Measurements from ENCODE around the gene SALL4.

SALL4 gene

GRCh38 chr20:51736947-51737346 is 65.4 kb downstream of the SALL4 start:
- no peaks in the 10 kb centered on the region for H3K79me2 ChIP-seq (ENCODE audit: control insufficient read depth, insufficient read depth, low read length, poor library complexity)
- no peaks in the 10 kb centered on the region for H3K79me1 ChIP-seq (ENCODE audit: low read length)
- no peak overlapping the region for H2BK120ac ChIP-seq (ENCODE audit: insufficient read depth, low read length, poor library complexity)
- no peak overlapping the region for H3K9ac ChIP-seq (ENCODE audit: low read length)
- WGBS (ENCODE audit: extremely low coverage, insufficient coverage, insufficient read length), result no CpG with 5 or more reads among the region's 5 CpGs
- H2AFZ ChIP-seq (ENCODE audit: insufficient read depth, low read length, poor library complexity), result no peak overlapping the region
- H3K9me3 ChIP-seq (ENCODE audit: insufficient read depth, low read depth, low read length), result no peaks in the 10 kb centered on the region
- H3K4ac ChIP-seq (ENCODE audit: low read depth, low read length), result no peak overlapping the region
- H3K4me1 ChIP-seq (ENCODE audit: control insufficient read depth in 1 of 2, insufficient read depth in 2 of 2, low read length in 2 of 2), result no peaks in the 10 kb centered on the region
- H2BK5ac ChIP-seq (ENCODE audit: low read depth, low read length, poor library complexity), result no peak overlapping the region
- no peak overlapping the region for H3K4me2 ChIP-seq (ENCODE audit: low read length)
- no peak overlapping the region for H3K14ac ChIP-seq (ENCODE audit: low read length)
- no peak overlapping the region for H3K4me3 ChIP-seq (ENCODE audit: low read depth, low read length)
- H3K36me3 ChIP-seq (ENCODE audit: control insufficient read depth in 1 of 2, insufficient read depth in 2 of 2, low read length in 2 of 2), result no peaks in the 10 kb centered on the region
- no peak overlapping the region for H4K91ac ChIP-seq (ENCODE audit: low read depth, low read length)
- H4K12ac ChIP-seq (ENCODE audit: low read depth, low read length), result no peak overlapping the region
- H2AK5ac ChIP-seq (ENCODE audit: low read length), result no peak overlapping the region
- no peak overlapping the region for H2BK12ac ChIP-seq (ENCODE audit: low read length)
- DNase-seq, result no peak
- H3K23ac ChIP-seq (ENCODE audit: low read length), result no peak overlapping the region
- H3K18ac ChIP-seq (ENCODE audit: low read length), result no peak overlapping the region
- no peaks in the 10 kb centered on the region for H3K27me3 ChIP-seq (ENCODE audit: insufficient read depth, low read length)
- H4K8ac ChIP-seq (ENCODE audit: low read depth, low read length), result no peak overlapping the region
- H3K27ac ChIP-seq (ENCODE audit: low read depth, low read length), result no peak overlapping the region

GRCh38 chr20:51735728-51736600 is 66.4 kb downstream of the SALL4 start:
- no peak overlapping the region for H2BK120ac ChIP-seq (ENCODE audit: insufficient read depth, low read length, poor library complexity)
- H4K91ac ChIP-seq (ENCODE audit: low read depth, low read length), result no peak overlapping the region
- no peak for DNase-seq

GRCh38 chr20:51734876-51735720 is 67.2 kb downstream of the SALL4 start:
- Histone ChIP-seq H3K27me3 (ENCODE audit: insufficient read depth, low read length) (no peaks in the 10 kb centered on the region), H2BK12ac (ENCODE audit: low read length) (no peak overlapping the region), H2AK5ac (ENCODE audit: low read length) (no peak overlapping the region), H2BK5ac (ENCODE audit: low read depth, low read length, poor library complexity) (no peak overlapping the region), H3K27ac (ENCODE audit: low read depth, low read length) (no peak overlapping the region), H3K18ac (ENCODE audit: low read length) (no peak overlapping the region), H4K8ac (ENCODE audit: low read depth, low read length) (no peak overlapping the region), H4K12ac (ENCODE audit: low read depth, low read length) (no peak overlapping the region), H3K79me1 (ENCODE audit: low read length) (no peaks in the 10 kb centered on the region), H3K14ac (ENCODE audit: low read length) (no peak overlapping the region), H3K4me3 (ENCODE audit: low read depth, low read length) (no peak overlapping the region), H3K23ac (ENCODE audit: low read length) (no peak overlapping the region), H3K79me2 (ENCODE audit: control insufficient read depth, insufficient read depth, low read length, poor library complexity) (no peaks in the 10 kb centered on the region), H3K9ac (ENCODE audit: low read length) (no peak overlapping the region), H2AFZ (ENCODE audit: insufficient read depth, low read length, poor library complexity) (no peak overlapping the region), H3K4ac (ENCODE audit: low read depth, low read length) (no peak overlapping the region), H2BK120ac (ENCODE audit: insufficient read depth, low read length, poor library complexity) (no peak overlapping the region), H4K91ac (ENCODE audit: low read depth, low read length) (no peak overlapping the region), H3K4me2 (ENCODE audit: low read length) (no peak overlapping the region), H3K9me3 (ENCODE audit: insufficient read depth, low read depth, low read length) (no peaks in the 10 kb centered on the region), H3K36me3 (ENCODE audit: control insufficient read depth in 1 of 2, insufficient read depth in 2 of 2, low read length in 2 of 2) (no peaks in the 10 kb centered on the region), H3K4me1 (ENCODE audit: control insufficient read depth in 1 of 2, insufficient read depth in 2 of 2, low read length in 2 of 2) (no peaks in the 10 kb centered on the region)
- WGBS (ENCODE audit: extremely low coverage, insufficient coverage, insufficient read length), result no CpG with 5 or more reads among the region's 13 CpGs
- no peak for DNase-seq

More at GRCh38 chr20:51735728-51736600, 66.4 kb downstream of the SALL4 start:
- no peak overlapping the region for H2BK12ac ChIP-seq (ENCODE audit: low read length)
- no peaks in the 10 kb centered on the region for H3K4me1 ChIP-seq (ENCODE audit: control insufficient read depth in 1 of 2, insufficient read depth in 2 of 2, low read length in 2 of 2)
- H3K4me3 ChIP-seq (ENCODE audit: low read depth, low read length), result no peak overlapping the region
- H3K36me3 ChIP-seq (ENCODE audit: control insufficient read depth in 1 of 2, insufficient read depth in 2 of 2, low read length in 2 of 2), result no peaks in the 10 kb centered on the region
- no peaks in the 10 kb centered on the region for H3K9me3 ChIP-seq (ENCODE audit: insufficient read depth, low read depth, low read length)
- H3K23ac ChIP-seq (ENCODE audit: low read length), result no peak overlapping the region
- no peak overlapping the region for H2BK5ac ChIP-seq (ENCODE audit: low read depth, low read length, poor library complexity)
- H3K27me3 ChIP-seq (ENCODE audit: insufficient read depth, low read length), result no peaks in the 10 kb centered on the region
- peak overlapping the region; percentile 65 for H3K9ac ChIP-seq (ENCODE audit: low read length)
- no peak overlapping the region for H4K12ac ChIP-seq (ENCODE audit: low read depth, low read length)
- H3K79me1 ChIP-seq (ENCODE audit: low read length), result no peaks in the 10 kb centered on the region
- H2AK5ac ChIP-seq (ENCODE audit: low read length), result no peak overlapping the region
- H3K18ac ChIP-seq (ENCODE audit: low read length), result peak overlapping the region; percentile 62
- H4K8ac ChIP-seq (ENCODE audit: low read depth, low read length), result no peak overlapping the region
- no peak overlapping the region for H3K4ac ChIP-seq (ENCODE audit: low read depth, low read length)
- no peaks in the 10 kb centered on the region for H3K79me2 ChIP-seq (ENCODE audit: control insufficient read depth, insufficient read depth, low read length, poor library complexity)
- no peak overlapping the region for H3K27ac ChIP-seq (ENCODE audit: low read depth, low read length)
- WGBS (ENCODE audit: extremely low coverage, insufficient coverage, insufficient read length), result no CpG with 5 or more reads among the region's 11 CpGs
- H3K4me2 ChIP-seq (ENCODE audit: low read length), result no peak overlapping the region
- no peak overlapping the region for H3K14ac ChIP-seq (ENCODE audit: low read length)
- H2AFZ ChIP-seq (ENCODE audit: insufficient read depth, low read length, poor library complexity), result no peak overlapping the region

- Histone ChIP-seq H3K36me3 (ENCODE audit: control insufficient read depth in 1 of 2, insufficient read depth in 2 of 2, low read length in 2 of 2) (no peaks in the 10 kb centered on the region), H2BK5ac (ENCODE audit: low read depth, low read length, poor library complexity) (no peak overlapping the region), H3K79me1 (ENCODE audit: low read length) (no peaks in the 10 kb centered on the region), H4K12ac (ENCODE audit: low read depth, low read length) (no peak overlapping the region), H2AK5ac (ENCODE audit: low read length) (no peak overlapping the region), H4K91ac (ENCODE audit: low read depth, low read length) (no peak overlapping the region), H2BK12ac (ENCODE audit: low read length) (no peak overlapping the region), H3K23ac (ENCODE audit: low read length) (no peak overlapping the region), H3K9me3 (ENCODE audit: insufficient read depth, low read depth, low read length) (peaks cover 2% of the 10 kb centered on the region), H2AFZ (ENCODE audit: insufficient read depth, low read length, poor library complexity) (no peak overlapping the region), H3K14ac (ENCODE audit: low read length) (no peak overlapping the region), H3K27me3 (ENCODE audit: insufficient read depth, low read length) (no peaks in the 10 kb centered on the region), H3K18ac (ENCODE audit: low read length) (no peak overlapping the region), H3K9ac (ENCODE audit: low read length) (no peak overlapping the region), H2BK120ac (ENCODE audit: insufficient read depth, low read length, poor library complexity) (no peak overlapping the region), H3K79me2 (ENCODE audit: control insufficient read depth, insufficient read depth, low read length, poor library complexity) (no peaks in the 10 kb centered on the region), H3K4me1 (ENCODE audit: control insufficient read depth in 1 of 2, insufficient read depth in 2 of 2, low read length in 2 of 2) (no peaks in the 10 kb centered on the region), H3K4me2 (ENCODE audit: low read length) (no peak overlapping the region), H3K27ac (ENCODE audit: low read depth, low read length) (no peak overlapping the region), H3K4me3 (ENCODE audit: low read depth, low read length) (no peak overlapping the region), H3K4ac (ENCODE audit: low read depth, low read length) (no peak overlapping the region), H4K8ac (ENCODE audit: low read depth, low read length) (no peak overlapping the region)
- no CpG with 5 or more reads among the region's 3 CpGs for WGBS (ENCODE audit: extremely low coverage, insufficient coverage, insufficient read length)
- DNase-seq, result no peak
These were observed 69.3 kb downstream of the SALL4 start for GRCh38 chr20:51733070-51733469.

Data from trophoblast cell (in vitro differentiated cells and primary cell).